ENCODE results near the gene DENND2A. TPM values are rescaled to one million over a fixed set of nuclear protein-coding genes. Genes with fewer than 3 reads are reported as not detected.

Gene DENND2A
- total RNA-seq, 1 experiment from 2014 or later: 7.3 TPM

GRCh38 chr7:140673774-140674155, 33.2 kb upstream of the DENND2A start:
- H2AK5ac ChIP-seq (ENCODE audit: insufficient read length, low read length): no peak overlapping the region
- no peak overlapping the region for H2BK15ac ChIP-seq (ENCODE audit: low read depth, low read length)
- no peak overlapping the region for H4K91ac ChIP-seq (ENCODE audit: insufficient read length, low read depth, low read length)
- no CpG with 5 or more reads among the region's 18 CpGs for WGBS (ENCODE audit: extremely low coverage, insufficient read length, low lambda C conversion rate)
- no peaks in the 10 kb centered on the region; the same call in 1 of the 2 replicates for H3K27me3 ChIP-seq (ENCODE audit: insufficient read depth, low read length)
- H3K27ac Mint-ChIP-seq: no peak overlapping the region
- no peak overlapping the region for H2AFZ ChIP-seq (ENCODE audit: low read length)
- H3K18ac ChIP-seq (ENCODE audit: insufficient read length, low read depth, low read length): no peak overlapping the region
- H2BK20ac ChIP-seq (ENCODE audit: low read depth, low read length, poor library complexity, severe bottlenecking): no peak overlapping the region
- no peaks in the 10 kb centered on the region for H3K9me3 Mint-ChIP-seq
- no peak overlapping the region for H2BK5ac ChIP-seq (ENCODE audit: insufficient read length, low read length)
- no peak overlapping the region for H3K23ac ChIP-seq (ENCODE audit: insufficient read length, low read depth, low read length)
- H4K5ac ChIP-seq (ENCODE audit: insufficient read length, low read depth, low read length): no peak overlapping the region
- H3T11ph ChIP-seq (ENCODE audit: low read length): no peak overlapping the region
- no peak overlapping the region for H3K27ac ChIP-seq (ENCODE audit: insufficient read length, low read depth, low read length)
- no peak for DNase-seq
- H2BK120ac ChIP-seq (ENCODE audit: low read depth, low read length, poor library complexity, severe bottlenecking): no peak overlapping the region
- no peak overlapping the region for H3K14ac ChIP-seq (ENCODE audit: insufficient read depth, low read length)
- H3K79me1 ChIP-seq (ENCODE audit: insufficient read depth, low read depth, low read length, poor library complexity, severe bottlenecking): no peaks in the 10 kb centered on the region
- H3K36me3 Mint-ChIP-seq (ENCODE audit: insufficient read depth in 1 of 3, low read depth in 3 of 3): peaks cover 0 to 3% (median 0%) of the 10 kb centered on the region in 3 experiments; a peak in 3 of 7 replicates
- peaks cover 15 to 18% of the 10 kb centered on the region in 2 experiments for H3K4me1 Mint-ChIP-seq
- no peaks in the 10 kb centered on the region for H3K79me2 ChIP-seq (ENCODE audit: insufficient read depth, low read length)
- no peak overlapping the region for H2BK12ac ChIP-seq (ENCODE audit: insufficient read length, low read depth, low read length)
- no peaks in the 10 kb centered on the region; the same call in 1 of the 2 replicates for H3K4me1 ChIP-seq (ENCODE audit: insufficient read depth, low read length)
- H3K4me2 ChIP-seq (ENCODE audit: insufficient read depth, insufficient read length, low read length): peak overlapping the region; percentile 55
- no peaks in the 10 kb centered on the region for H3K9me3 ChIP-seq (ENCODE audit: control insufficient read depth, low read depth, low read length)
- H3K56ac ChIP-seq (ENCODE audit: insufficient read length, low read depth, low read length): no peak overlapping the region
- H4K20me1 ChIP-seq (ENCODE audit: control insufficient read depth, insufficient read depth, insufficient read length): no peaks in the 10 kb centered on the region
- H3K4me3 Mint-ChIP-seq: peak overlapping the region; percentile 72 to 85
- TF ChIP-seq CTCF (conservative IDR thresholded peaks at IDR 0.05): no peak
- H3K23me2 ChIP-seq (ENCODE audit: insufficient read length, low read depth, low read length, poor library complexity, severe bottlenecking): peaks cover 6% of the 10 kb centered on the region
- no peak overlapping the region for H3K4ac ChIP-seq (ENCODE audit: low read depth, low read length)
- H3K27me3 Mint-ChIP-seq (ENCODE audit: low read depth): peaks cover 3% of the 10 kb centered on the region; the same call in 1 of the 2 replicates
- H4K8ac ChIP-seq (replicated peaks; ENCODE audit: insufficient read length, low read depth, low read length): no peak overlapping the region
- no peak overlapping the region for H3K9ac ChIP-seq (ENCODE audit: extremely low read depth, insufficient read length, low read length)
